T-helper 2 cell treated with Interferon-gamma antibody and Interleukin-4, amounts not matched to agents 5 μg/mL and 100 μg/mL, for 36 hours (primary cell): ENCODE measurements around the gene C7.
"Not testable (repeated sequence)": the region's sequence is repeated elsewhere in the genome, so short reads cannot be mapped to it uniquely, and the experiment has no call there.

Source experiments
- DNase-seq: peaks from one replicate; pipeline ENCODE4 v3.0.0; 2021; ENCODE audit warnings: low spot score
- H3K27ac Mint-ChIP-seq: one replicate; pipeline ENCODE4 v1.8.0; 2021; ENCODE audit warnings: mild to moderate bottlenecking, mixed read lengths
- H3K27me3 Mint-ChIP-seq: one replicate; pipeline ENCODE4 v1.8.0; 2021; ENCODE audit warnings: low read depth, mixed read lengths
- H3K36me3 Mint-ChIP-seq: one replicate; pipeline ENCODE4 v1.8.0; 2021; ENCODE audit warnings: low read depth, mixed read lengths
- H3K4me1 Mint-ChIP-seq: one replicate; pipeline ENCODE4 v1.8.0; 2021; ENCODE audit warnings: low read depth, mixed read lengths
- H3K4me3 Mint-ChIP-seq: one replicate; pipeline ENCODE4 v1.8.0; 2022; ENCODE audit warnings: mild to moderate bottlenecking, moderate library complexity, mixed read lengths
- H3K9me3 Mint-ChIP-seq: one replicate; pipeline ENCODE4 v1.8.0; 2021; ENCODE audit warnings: mixed read lengths

The C7 gene

DNA sequence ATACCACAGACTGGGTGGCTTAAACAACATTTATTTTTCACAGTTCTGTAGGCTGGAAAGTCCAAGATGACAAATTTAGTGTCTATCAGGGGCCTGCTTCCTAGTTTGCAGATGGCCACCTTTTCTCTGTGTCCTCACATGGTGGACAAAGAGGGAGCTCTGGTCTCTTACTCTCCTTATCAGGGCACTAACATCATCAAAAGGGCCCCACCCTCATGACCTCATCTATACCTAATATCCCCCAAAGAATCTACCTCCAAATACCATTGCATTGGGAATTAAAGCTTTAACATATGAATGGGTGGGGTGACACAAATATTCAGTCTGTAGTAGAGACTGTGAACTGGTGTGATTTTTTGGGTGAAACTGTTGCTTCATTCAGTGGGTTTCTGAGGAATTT is 78.1 kb downstream of the C7 start:
- Mint-ChIP-seq H3K27me3 (no peaks in the 10 kb centered on the region), H3K4me1 (no peaks in the 10 kb centered on the region), H3K27ac (no peak overlapping the region), H3K9me3 (no peaks in the 10 kb centered on the region), H3K4me3 (no peak overlapping the region), H3K36me3 (no peaks in the 10 kb centered on the region)
- no peak for DNase-seq

DNA sequence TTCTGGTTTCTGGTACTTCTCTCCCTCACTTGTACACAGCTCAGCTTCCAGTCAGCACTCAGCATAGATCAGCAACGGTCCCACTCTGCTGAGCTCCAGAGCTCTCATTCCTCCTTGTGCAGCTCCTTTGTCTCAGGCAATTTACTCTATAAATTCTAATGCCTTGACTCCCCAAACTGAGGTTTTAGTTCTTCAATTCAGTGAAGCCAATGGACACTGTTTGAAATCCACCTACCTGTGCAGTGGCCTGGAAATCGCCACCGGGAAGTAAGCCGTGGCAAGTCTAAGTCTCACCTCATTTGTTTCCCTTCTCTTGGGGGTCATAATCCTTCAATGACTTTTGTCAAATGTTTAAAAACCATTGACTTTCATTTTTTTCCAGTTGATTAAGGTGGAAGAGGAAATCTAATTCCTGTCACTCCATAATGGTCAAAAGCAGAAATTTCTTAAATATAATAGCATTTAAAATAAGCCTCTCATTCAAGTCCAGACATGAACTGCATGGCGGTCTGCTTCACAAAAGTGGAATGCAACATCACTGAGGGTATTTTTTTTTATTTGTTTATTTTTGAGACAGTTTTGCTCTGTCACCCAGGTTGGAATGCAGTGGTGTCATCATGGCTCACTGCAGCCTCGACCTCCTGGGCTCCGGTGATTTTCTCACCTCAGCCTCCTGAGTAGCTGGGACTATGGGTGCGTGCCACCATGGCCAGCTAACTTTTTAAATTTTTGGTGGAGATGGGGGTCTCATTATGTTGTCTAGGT is 79.6 kb downstream of the C7 start:
- no peak for DNase-seq
- Mint-ChIP-seq H3K27me3 (no peaks in the 10 kb centered on the region), H3K4me1 (no peaks in the 10 kb centered on the region), H3K36me3 (no peaks in the 10 kb centered on the region), H3K4me3 (no peak overlapping the region), H3K27ac (no peak overlapping the region), H3K9me3 (no peaks in the 10 kb centered on the region)

DNA sequence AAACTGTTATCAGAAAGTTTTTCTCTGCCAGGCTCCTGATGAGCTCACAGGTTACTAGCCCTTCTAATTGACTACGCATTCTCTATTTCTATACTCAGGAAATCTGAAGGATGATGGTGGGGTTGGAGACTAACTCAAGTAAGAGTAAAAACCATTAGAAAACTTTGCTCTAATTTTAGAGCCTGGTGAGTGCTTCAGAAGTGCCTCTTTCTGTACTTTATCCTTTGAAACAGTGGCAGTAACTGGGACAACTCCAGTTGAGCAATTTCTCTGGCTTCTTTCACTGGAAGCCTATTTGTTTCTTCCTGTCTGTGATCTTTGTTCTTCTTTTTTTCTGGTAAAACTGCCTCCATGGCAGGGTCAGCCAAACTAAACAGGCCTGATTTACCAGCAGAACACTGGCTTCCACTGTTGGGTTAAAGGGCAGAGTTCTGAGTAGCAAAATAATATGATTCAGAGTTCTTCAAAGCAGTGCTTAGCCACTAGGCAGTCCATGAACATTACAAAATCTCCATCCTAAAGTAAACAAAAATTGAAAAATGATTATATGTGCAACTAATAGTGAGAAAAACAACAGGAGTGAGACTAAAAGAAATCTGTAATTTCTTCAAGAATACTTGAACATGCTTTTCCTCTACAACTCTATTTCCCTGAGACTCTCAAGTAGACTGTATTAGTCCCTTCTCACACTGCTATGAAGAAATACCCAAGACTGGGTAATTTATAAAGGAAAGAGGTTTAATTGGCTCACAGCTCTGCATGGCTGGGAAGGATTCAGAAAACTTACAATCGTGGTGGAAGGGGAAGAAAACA is 82.1 kb downstream of the C7 start:
- Mint-ChIP-seq H3K36me3 (no peaks in the 10 kb centered on the region), H3K9me3 (no peaks in the 10 kb centered on the region), H3K27ac (no peak overlapping the region), H3K4me1 (no peaks in the 10 kb centered on the region), H3K27me3 (no peaks in the 10 kb centered on the region), H3K4me3 (no peak overlapping the region)
- no peak for DNase-seq

DNA sequence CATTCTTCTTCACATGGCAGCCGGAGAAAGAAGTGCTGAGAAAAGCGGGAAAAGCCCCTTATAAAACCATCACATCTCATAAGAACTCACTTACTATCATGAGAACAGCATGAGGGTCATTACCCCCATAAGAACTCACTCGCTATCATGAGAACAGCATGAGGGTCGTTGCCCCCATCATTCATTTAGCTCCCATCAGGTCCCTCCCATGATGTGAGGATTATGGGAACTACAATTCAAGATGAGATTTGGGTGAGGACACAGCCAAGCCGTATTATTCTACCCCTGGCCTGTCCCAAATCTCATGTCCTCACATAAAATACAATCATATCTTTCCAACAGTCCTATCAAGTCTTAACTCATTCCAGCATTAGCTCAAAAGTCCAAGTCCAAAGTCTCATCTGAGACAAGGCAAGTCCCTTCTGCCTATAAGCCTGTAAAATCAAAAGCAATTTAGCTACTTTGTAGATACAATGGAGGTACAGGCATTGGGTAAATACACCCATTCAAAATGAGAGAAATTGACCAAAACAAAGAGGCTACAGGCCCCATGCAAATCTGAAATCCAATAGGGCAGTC is 82.8 kb downstream of the C7 start:
- Mint-ChIP-seq H3K4me1 (no peaks in the 10 kb centered on the region), H3K27ac (no peak overlapping the region), H3K4me3 (no peak overlapping the region), H3K27me3 (no peaks in the 10 kb centered on the region), H3K9me3 (no peaks in the 10 kb centered on the region), H3K36me3 (no peaks in the 10 kb centered on the region)
- DNase-seq: no peak

DNA sequence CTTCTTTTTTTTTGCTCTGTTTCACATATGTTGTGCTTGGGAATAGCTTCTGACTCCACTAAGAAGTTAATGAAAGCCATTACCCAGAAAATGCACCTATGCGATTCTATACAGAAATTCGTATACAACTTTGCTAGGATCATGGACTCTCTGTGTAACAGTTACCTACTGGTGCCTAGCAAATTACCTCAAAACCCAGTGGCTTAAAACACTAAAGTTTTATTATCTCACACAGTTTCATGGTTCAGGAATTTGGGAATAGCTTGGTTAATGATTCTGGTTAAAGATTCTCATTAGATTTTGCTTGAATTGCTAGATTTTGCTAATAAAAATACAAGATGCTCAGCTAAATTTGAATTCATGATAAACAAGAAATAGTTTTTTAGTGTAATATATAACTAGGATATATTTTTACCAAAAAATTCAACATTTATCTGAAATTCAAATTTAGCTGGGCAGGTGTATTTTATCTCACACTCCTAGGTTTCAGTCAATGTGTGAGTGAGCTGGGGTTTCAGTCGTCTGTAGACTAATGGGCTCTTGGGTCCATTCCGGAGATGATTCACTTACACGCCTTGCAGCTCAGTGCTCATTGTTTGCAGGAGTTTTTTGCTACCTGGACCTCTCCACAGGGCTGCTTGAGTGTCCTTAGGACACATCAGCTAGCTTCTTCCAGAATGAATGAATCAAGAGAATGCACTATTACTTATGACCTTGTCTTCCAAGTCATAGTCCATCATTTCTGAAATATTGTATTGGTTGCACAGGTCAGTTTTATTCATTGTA is 86.7 kb downstream of the C7 start:
- DNase-seq: no peak
- Mint-ChIP-seq H3K27me3 (no peaks in the 10 kb centered on the region), H3K27ac (no peak overlapping the region), H3K9me3 (no peaks in the 10 kb centered on the region), H3K4me3 (no peak overlapping the region), H3K36me3 (no peaks in the 10 kb centered on the region), H3K4me1 (no peaks in the 10 kb centered on the region)

DNA sequence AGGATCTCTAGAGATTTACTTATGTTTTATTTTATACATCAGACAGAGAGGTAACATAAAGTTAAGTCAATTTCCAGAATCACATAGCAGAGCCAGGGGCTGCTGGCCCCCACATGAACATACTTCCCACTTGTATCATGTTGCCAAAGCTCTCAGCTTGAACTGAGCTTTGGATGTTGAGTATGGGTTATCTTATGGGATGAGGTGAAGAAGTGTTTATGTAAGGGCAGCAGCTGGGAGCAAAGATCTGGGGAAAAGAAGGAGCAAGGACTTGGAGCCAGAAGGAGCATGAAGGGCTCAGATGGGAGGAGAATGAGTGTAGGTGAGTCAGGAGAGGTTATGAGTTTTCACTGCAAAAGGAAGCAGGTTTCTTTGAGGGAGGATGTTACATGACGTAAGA is 89.8 kb downstream of the C7 start:
- Mint-ChIP-seq H3K27me3 (no peaks in the 10 kb centered on the region), H3K4me1 (no peaks in the 10 kb centered on the region), H3K27ac (no peak overlapping the region), H3K36me3 (no peaks in the 10 kb centered on the region), H3K4me3 (no peak overlapping the region), H3K9me3 (no peaks in the 10 kb centered on the region)
- DNase-seq: no peak

DNA sequence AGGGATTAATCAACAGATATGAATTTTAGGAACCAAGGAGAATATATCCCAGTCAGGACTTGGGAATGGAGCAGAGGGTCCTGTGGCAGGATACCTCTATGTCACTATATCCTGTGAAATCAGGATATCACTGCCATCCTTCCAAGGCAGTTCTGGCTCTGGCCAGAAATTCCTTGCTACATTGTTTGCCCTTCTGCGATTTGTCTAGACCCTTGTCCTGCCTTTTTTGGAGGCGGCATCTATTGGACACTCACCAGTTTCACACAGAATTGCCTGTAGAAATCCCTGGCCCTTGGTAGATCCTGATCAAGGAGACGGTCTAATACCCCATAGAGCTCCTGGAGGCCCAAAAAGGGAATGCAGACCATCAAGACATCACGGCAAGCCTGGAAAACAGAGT is 90.7 kb downstream of the C7 start:
- Mint-ChIP-seq H3K4me1 (no peaks in the 10 kb centered on the region), H3K27ac (no peak overlapping the region), H3K27me3 (no peaks in the 10 kb centered on the region), H3K9me3 (no peaks in the 10 kb centered on the region), H3K4me3 (no peak overlapping the region), H3K36me3 (no peaks in the 10 kb centered on the region)
- DNase-seq: no peak

DNA sequence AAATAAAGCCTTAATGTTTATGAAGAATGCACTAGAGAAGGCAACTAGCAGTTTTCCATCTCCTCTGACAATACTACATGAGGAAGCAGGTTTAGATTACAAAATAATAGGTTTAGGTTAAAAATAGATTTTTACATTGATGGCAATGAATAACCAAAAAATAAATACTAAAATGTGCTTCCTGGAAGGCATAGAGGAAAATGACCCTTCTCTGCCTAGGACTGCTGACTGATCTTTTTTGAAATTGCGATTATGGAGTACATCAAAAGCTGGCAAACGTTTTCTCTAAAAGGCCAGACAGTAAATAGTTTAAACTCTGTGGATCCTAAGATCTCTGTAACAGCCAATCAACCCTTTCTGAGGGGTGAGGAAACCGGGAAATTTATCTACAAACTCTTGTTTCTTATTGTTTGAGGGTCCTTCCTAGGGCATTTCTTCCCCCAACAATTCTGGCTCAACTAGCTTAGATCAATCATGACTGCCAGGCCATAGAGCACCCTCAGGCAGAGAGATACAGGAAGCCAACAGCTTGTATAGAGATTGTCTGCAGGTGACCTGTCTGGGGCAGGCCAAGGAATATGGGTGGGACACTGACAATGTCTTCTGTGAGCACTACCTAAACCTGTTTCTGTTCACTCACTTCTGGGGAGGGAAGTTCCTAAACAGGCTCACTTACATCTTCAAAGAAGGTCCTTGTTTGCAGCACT is 94.5 kb downstream of the C7 start:
- Mint-ChIP-seq H3K27ac (no peak overlapping the region), H3K27me3 (no peaks in the 10 kb centered on the region)
- DNase-seq: no peak

DNA sequence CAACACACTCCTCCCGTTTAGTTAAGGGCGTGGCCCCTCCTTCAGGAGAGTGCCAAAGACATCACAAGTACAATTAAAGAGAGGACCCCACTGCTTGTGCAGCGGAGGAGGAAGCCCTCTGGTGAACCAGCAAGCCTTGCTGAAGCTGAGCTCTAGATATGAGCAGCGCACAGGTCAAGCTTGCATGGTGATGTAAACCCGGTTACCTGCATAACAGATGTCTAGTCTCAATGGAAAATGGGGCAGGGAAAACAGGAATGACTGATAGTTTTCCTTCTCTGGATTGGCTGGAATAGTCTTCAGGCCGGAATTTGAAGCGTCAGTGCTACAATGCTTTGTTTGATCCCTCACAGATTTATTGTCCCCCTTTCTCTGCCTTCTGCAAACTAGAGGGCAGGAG is 95.6 kb downstream of the C7 start:
- no peaks in the 10 kb centered on the region for H3K9me3 Mint-ChIP-seq
- no peak for DNase-seq
- H3K27ac Mint-ChIP-seq: no peak overlapping the region
- no peaks in the 10 kb centered on the region for H3K4me1 Mint-ChIP-seq
- no peak overlapping the region for H3K4me3 Mint-ChIP-seq
- H3K36me3 Mint-ChIP-seq: no peaks in the 10 kb centered on the region
- H3K27me3 Mint-ChIP-seq: no peaks in the 10 kb centered on the region

More for the DNA sequence above, 94.5 kb downstream of the C7 start:
- H3K9me3 Mint-ChIP-seq: no peaks in the 10 kb centered on the region
- no peaks in the 10 kb centered on the region for H3K4me1 Mint-ChIP-seq
- no peak overlapping the region for H3K4me3 Mint-ChIP-seq
- H3K36me3 Mint-ChIP-seq: no peaks in the 10 kb centered on the region

DNA sequence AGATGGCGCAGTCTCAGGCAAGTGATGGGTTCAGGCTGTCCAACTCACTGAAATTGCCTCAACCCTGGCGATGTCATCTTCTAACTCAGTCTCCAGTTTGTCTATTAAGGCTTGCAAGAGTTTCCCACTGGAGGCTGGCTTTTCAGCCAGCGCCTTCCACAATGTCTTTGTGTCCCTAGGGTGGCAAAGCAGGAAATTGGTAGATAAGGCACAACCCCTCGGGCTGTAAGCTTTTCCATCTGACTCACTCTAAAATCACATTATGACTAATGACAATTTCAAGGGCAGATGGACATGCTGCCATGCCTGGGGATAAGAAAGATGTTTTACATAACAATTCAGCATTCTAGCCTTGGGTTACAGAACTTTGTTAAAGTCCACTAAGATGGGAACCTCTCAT is 99.9 kb downstream of the C7 start:
- Mint-ChIP-seq H3K4me1 (no peaks in the 10 kb centered on the region), H3K9me3 (no peaks in the 10 kb centered on the region), H3K27ac (no peak overlapping the region), H3K36me3 (no peaks in the 10 kb centered on the region), H3K4me3 (no peak overlapping the region), H3K27me3 (no peaks in the 10 kb centered on the region)
- no peak for DNase-seq

DNA sequence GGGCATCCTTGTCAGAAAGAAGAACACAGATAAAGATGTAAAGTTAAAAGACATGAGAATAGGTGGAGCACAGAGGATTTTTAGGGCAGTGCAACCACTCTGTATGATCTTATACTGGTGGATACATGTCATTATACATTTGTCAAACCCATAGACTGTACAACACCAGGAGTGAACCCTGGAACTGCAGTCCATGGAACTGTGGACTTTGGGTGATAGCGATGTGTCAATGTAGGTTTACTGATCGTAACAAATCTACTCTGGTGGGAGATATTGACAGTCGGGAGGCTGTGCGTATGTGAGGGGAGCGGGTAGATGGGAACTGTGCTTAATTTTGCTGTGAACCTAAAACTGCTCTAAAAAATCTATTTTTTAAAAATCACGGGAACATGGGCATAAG is 101.3 kb downstream of the C7 start:
- H3K27me3 Mint-ChIP-seq: no peaks in the 10 kb centered on the region
- no peak overlapping the region for H3K27ac Mint-ChIP-seq
- no peaks in the 10 kb centered on the region for H3K9me3 Mint-ChIP-seq
- H3K36me3 Mint-ChIP-seq: no peaks in the 10 kb centered on the region
- no peak for DNase-seq
- H3K4me3 Mint-ChIP-seq: no peak overlapping the region
- H3K4me1 Mint-ChIP-seq: no peaks in the 10 kb centered on the region

DNA sequence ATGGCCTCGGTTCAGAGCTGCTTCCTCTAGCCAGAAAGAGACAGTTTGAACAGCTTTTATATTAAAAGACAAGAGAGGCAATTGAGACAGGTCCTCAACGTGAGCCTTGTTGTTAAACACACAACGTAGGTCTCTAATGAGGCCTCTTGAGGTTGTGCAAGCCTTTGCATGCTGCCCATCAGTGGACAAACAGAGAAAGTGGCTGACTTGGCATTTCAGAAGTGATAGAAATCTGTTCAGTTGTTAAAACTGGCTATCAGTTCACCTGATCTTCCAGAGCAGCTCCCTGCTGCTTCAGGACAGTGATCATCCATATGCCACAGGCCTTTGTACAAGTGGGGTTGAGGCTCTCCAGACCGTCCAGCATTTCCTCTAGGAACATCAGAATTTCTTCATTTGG is 103.0 kb downstream of the C7 start:
- H3K27me3 Mint-ChIP-seq: no peaks in the 10 kb centered on the region
- no peaks in the 10 kb centered on the region for H3K36me3 Mint-ChIP-seq
- no peak overlapping the region for H3K27ac Mint-ChIP-seq
- DNase-seq: no peak
- no peak overlapping the region for H3K4me3 Mint-ChIP-seq
- H3K4me1 Mint-ChIP-seq: no peaks in the 10 kb centered on the region
- no peaks in the 10 kb centered on the region for H3K9me3 Mint-ChIP-seq

DNA sequence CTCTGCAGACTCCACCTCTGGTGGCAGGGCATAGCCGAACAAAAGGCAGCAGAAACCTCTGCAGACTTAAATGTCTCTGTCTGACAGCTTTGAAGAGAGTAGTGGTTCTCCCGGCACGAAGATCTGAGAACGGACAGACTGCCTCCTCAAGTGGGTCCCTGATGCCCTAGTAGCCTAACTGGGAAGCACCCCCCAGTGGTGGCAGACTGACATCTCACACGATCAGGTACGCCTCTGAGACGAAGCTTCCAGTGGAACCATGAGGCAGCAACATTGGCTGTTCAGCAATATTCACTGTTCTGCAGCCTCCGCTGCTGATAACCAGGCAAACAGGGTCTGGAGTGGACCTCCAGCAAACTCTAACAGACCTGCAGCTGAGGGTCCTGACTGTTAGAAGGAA is 113.3 kb downstream of the C7 start:
- H3K4me1 Mint-ChIP-seq: not testable (repeated sequence)

More for the DNA sequence above, 113.3 kb downstream of the C7 start:
- not testable (repeated sequence) for H3K9me3 Mint-ChIP-seq, H3K27me3 Mint-ChIP-seq, H3K27ac Mint-ChIP-seq, H3K36me3 Mint-ChIP-seq, DNase-seq, H3K4me3 Mint-ChIP-seq
